ENCODE results near the gene CBLN1. TPM values are rescaled to one million over a fixed set of nuclear protein-coding genes. Genes with fewer than 3 reads are reported as not detected.

The CBLN1 gene
- polyA plus RNA-seq, 1 donor from 2014 or later = 7.7 TPM

DNA sequence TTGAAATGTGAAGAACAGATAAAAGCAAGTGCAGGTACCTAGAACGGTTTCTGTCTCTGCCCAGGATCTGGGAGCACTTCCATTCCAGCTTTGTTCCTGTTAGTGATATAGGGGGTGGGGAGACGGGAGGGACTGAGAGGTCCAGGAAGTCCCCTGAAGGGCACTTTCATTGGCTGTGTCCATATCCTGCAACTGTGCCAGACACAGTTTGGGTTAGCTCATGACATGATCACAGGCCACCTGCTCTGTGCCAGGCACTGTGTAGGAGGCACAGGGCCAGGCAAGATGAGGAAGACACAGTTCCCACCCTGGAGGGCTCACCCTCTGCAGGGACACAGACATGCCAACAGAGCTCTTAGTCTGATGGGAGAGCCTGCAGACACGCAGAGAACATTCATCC is 7.9 kb downstream of the CBLN1 start:
- Histone ChIP-seq H3K9me2 (ENCODE audit: insufficient read depth, low read length) (no peaks in the 10 kb centered on the region), H3K36me3 (ENCODE audit: insufficient read depth, low read length) (no peaks in the 10 kb centered on the region), H4K20me1 (ENCODE audit: insufficient read depth) (no peaks in the 10 kb centered on the region), H3K4me2 (ENCODE audit: low read length) (no peak overlapping the region), H3K9me3 (ENCODE audit: low read length) (no peaks in the 10 kb centered on the region), H3K27ac (ENCODE audit: low read length) (no peak overlapping the region), H3K79me2 (replicated peaks; ENCODE audit: insufficient read depth, low read length) (no peaks in the 10 kb centered on the region), H3K27me3 (ENCODE audit: insufficient read depth, low read depth, low read length) (peaks cover 66% of the 10 kb centered on the region), H2AFZ (ENCODE audit: low read depth, low read length) (no peak overlapping the region), H3F3A (ENCODE audit: insufficient read depth, low read length, poor library complexity, severe bottlenecking) (no peaks in the 10 kb centered on the region), H3K9ac (ENCODE audit: low read length) (no peak overlapping the region), H3K4me3 (ENCODE audit: low read length) (no peak overlapping the region)
- no peak for TF ChIP-seq POLR2AphosphoS5 (IDR thresholded peaks at IDR 0.05)
- TF ChIP-seq MXI1 (conservative IDR thresholded peaks at IDR 0.05; ENCODE audit: poor library complexity, severe bottlenecking) = no peak
- TF ChIP-seq, protein P1, sequence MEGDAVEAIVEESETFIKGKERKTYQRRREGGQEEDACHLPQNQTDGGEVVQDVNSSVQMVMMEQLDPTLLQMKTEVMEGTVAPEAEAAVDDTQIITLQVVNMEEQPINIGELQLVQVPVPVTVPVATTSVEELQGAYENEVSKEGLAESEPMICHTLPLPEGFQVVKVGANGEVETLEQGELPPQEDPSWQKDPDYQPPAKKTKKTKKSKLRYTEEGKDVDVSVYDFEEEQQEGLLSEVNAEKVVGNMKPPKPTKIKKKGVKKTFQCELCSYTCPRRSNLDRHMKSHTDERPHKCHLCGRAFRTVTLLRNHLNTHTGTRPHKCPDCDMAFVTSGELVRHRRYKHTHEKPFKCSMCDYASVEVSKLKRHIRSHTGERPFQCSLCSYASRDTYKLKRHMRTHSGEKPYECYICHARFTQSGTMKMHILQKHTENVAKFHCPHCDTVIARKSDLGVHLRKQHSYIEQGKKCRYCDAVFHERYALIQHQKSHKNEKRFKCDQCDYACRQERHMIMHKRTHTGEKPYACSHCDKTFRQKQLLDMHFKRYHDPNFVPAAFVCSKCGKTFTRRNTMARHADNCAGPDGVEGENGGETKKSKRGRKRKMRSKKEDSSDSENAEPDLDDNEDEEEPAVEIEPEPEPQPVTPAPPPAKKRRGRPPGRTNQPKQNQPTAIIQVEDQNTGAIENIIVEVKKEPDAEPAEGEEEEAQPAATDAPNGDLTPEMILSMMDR (IDR thresholded peaks at IDR 0.05; ENCODE audit: poor library complexity, severe bottlenecking) = no peak
- TF ChIP-seq TAF1 (IDR thresholded peaks at IDR 0.05; ENCODE audit: low read depth) = no peak
- TF ChIP-seq SMC3 (conservative IDR thresholded peaks at IDR 0.05; ENCODE audit: poor library complexity) = no peak
- TF ChIP-seq, protein P2, sequence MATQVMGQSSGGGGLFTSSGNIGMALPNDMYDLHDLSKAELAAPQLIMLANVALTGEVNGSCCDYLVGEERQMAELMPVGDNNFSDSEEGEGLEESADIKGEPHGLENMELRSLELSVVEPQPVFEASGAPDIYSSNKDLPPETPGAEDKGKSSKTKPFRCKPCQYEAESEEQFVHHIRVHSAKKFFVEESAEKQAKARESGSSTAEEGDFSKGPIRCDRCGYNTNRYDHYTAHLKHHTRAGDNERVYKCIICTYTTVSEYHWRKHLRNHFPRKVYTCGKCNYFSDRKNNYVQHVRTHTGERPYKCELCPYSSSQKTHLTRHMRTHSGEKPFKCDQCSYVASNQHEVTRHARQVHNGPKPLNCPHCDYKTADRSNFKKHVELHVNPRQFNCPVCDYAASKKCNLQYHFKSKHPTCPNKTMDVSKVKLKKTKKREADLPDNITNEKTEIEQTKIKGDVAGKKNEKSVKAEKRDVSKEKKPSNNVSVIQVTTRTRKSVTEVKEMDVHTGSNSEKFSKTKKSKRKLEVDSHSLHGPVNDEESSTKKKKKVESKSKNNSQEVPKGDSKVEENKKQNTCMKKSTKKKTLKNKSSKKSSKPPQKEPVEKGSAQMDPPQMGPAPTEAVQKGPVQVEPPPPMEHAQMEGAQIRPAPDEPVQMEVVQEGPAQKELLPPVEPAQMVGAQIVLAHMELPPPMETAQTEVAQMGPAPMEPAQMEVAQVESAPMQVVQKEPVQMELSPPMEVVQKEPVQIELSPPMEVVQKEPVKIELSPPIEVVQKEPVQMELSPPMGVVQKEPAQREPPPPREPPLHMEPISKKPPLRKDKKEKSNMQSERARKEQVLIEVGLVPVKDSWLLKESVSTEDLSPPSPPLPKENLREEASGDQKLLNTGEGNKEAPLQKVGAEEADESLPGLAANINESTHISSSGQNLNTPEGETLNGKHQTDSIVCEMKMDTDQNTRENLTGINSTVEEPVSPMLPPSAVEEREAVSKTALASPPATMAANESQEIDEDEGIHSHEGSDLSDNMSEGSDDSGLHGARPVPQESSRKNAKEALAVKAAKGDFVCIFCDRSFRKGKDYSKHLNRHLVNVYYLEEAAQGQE (IDR thresholded peaks at IDR 0.05; ENCODE audit: borderline replicate concordance) = no peak
- TF ChIP-seq EP300 (conservative IDR thresholded peaks at IDR 0.05; ENCODE audit: poor library complexity, severe bottlenecking) = no peak
- TF ChIP-seq RAD21 (conservative IDR thresholded peaks at IDR 0.05) = no peak
- TF ChIP-seq EZH2 (IDR thresholded peaks at IDR 0.05; ENCODE audit: borderline replicate concordance, insufficient read depth, low read length, poor library complexity, severe bottlenecking) = no peak

DNA sequence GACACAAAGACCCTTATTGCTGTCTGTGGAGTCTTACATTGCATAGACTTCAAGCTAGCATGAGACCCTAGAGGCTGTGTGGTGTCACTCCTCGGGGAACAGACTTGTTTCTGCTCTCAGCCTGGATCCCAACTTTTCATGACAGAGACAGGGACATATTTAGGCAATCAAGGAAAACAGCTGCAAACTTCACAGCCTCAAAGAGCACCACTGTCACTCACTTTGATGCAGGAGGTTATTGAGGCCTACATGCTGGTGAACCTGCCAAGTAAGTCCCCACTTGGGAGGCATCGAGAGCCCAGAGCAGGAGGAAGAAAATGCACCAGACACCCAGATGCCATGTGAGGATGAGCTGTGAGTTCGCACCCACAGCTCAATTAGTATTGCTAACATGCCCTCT is 10.3 kb downstream of the CBLN1 start:
- TF ChIP-seq, protein P1 (IDR thresholded peaks at IDR 0.05; ENCODE audit: poor library complexity, severe bottlenecking) = no peak
- TF ChIP-seq RAD21 (conservative IDR thresholded peaks at IDR 0.05) (no peak), TAF1 (IDR thresholded peaks at IDR 0.05; ENCODE audit: low read depth) (no peak), MXI1 (conservative IDR thresholded peaks at IDR 0.05; ENCODE audit: poor library complexity, severe bottlenecking) (no peak), EP300 (conservative IDR thresholded peaks at IDR 0.05; ENCODE audit: poor library complexity, severe bottlenecking) (no peak), SMC3 (conservative IDR thresholded peaks at IDR 0.05; ENCODE audit: poor library complexity) (no peak), POLR2AphosphoS5 (IDR thresholded peaks at IDR 0.05) (no peak), EZH2 (IDR thresholded peaks at IDR 0.05; ENCODE audit: borderline replicate concordance, insufficient read depth, low read length, poor library complexity, severe bottlenecking) (no peak)
- TF ChIP-seq, protein P2 (IDR thresholded peaks at IDR 0.05; ENCODE audit: borderline replicate concordance) = no peak
- no peak overlapping the region for H3K9ac ChIP-seq (ENCODE audit: low read length)
- no peak overlapping the region for H3K27ac ChIP-seq (ENCODE audit: low read length)
- H3K9me3 ChIP-seq (ENCODE audit: low read length) = no peaks in the 10 kb centered on the region
- no peaks in the 10 kb centered on the region for H4K20me1 ChIP-seq (ENCODE audit: insufficient read depth)
- H3F3A ChIP-seq (ENCODE audit: insufficient read depth, low read length, poor library complexity, severe bottlenecking) = no peaks in the 10 kb centered on the region
- H3K27me3 ChIP-seq (ENCODE audit: insufficient read depth, low read depth, low read length) = peaks cover 42% of the 10 kb centered on the region
- no peak overlapping the region for H3K4me2 ChIP-seq (ENCODE audit: low read length)
- no peak overlapping the region for H3K4me3 ChIP-seq (ENCODE audit: low read length)
- H3K9me2 ChIP-seq (ENCODE audit: insufficient read depth, low read length) = no peaks in the 10 kb centered on the region
- no peaks in the 10 kb centered on the region for H3K79me2 ChIP-seq (replicated peaks; ENCODE audit: insufficient read depth, low read length)
- H2AFZ ChIP-seq (ENCODE audit: low read depth, low read length) = no peak overlapping the region
- no peaks in the 10 kb centered on the region for H3K36me3 ChIP-seq (ENCODE audit: insufficient read depth, low read length)

Measured in neural cell (in vitro differentiated cells).